ENCODE data around the gene MEF2A.

MEF2A gene

GRCh38 chr15:99546441-99547100, 19.2 kb upstream of the MEF2A start:
- H3K36me3 ChIP-seq (ENCODE audit: control insufficient read depth, insufficient read depth, low read length), result no peaks in the 10 kb centered on the region
- no peaks in the 10 kb centered on the region for H3K9me3 ChIP-seq (ENCODE audit: control insufficient read depth, low read length)
- H3K27ac ChIP-seq (ENCODE audit: low read depth, low read length, severe bottlenecking), result no peak overlapping the region
- H3K4me3 ChIP-seq (ENCODE audit: extremely low read depth, insufficient read depth, low read length, poor library complexity, severe bottlenecking), result no peak overlapping the region
- no peaks in the 10 kb centered on the region for H3K4me1 ChIP-seq (ENCODE audit: control insufficient read depth, insufficient read depth, low read length, poor library complexity, severe bottlenecking)
- WGBS, 2 experiments (ENCODE audit: insufficient coverage in 2 of 2), result 90 to 92% methylated on average over 4 of the region's 4 CpGs

DNA sequence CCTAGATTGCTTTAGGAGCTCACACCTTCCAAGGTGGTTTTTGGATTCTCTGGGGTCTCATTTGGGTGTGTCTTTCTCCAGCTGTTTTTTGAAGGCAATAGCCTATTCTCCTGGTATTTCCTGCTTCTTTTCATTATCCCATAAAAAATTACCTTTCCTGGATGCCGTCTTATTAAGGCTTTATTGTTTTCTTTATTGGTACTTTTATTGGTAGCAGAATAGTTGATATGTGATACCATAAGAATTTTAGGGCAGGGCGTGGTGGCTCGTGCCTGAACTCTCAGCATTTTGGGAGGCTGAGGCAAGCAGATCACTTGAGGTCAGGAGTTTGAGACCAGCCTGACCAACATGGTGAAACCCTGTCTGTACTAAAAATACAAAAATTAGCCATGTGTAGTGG, 18.3 kb upstream of the MEF2A start:
- WGBS, 2 experiments (ENCODE audit: insufficient coverage in 2 of 2), result 100% methylated on average over 2 of the region's 3 CpGs
- Histone ChIP-seq H3K36me3 (ENCODE audit: control insufficient read depth, insufficient read depth, low read length) (no peaks in the 10 kb centered on the region), H3K27ac (ENCODE audit: low read depth, low read length, severe bottlenecking) (no peak overlapping the region), H3K9me3 (ENCODE audit: control insufficient read depth, low read length) (no peaks in the 10 kb centered on the region), H3K4me3 (ENCODE audit: extremely low read depth, insufficient read depth, low read length, poor library complexity, severe bottlenecking) (no peak overlapping the region), H3K4me1 (ENCODE audit: control insufficient read depth, insufficient read depth, low read length, poor library complexity, severe bottlenecking) (no peaks in the 10 kb centered on the region)

- Histone ChIP-seq H3K27ac (ENCODE audit: low read depth, low read length, severe bottlenecking) (no peak overlapping the region), H3K36me3 (ENCODE audit: control insufficient read depth, insufficient read depth, low read length) (no peaks in the 10 kb centered on the region), H3K9me3 (ENCODE audit: control insufficient read depth, low read length) (no peaks in the 10 kb centered on the region), H3K4me3 (ENCODE audit: extremely low read depth, insufficient read depth, low read length, poor library complexity, severe bottlenecking) (no peak overlapping the region), H3K4me1 (ENCODE audit: control insufficient read depth, insufficient read depth, low read length, poor library complexity, severe bottlenecking) (no peaks in the 10 kb centered on the region)
- WGBS, 2 experiments (ENCODE audit: insufficient coverage in 2 of 2), result 87 to 94% methylated on average over 4 to 5 of the region's 5 CpGs
Observed at GRCh38 chr15:99550077-99550476, 15.7 kb upstream of the MEF2A start.

- Histone ChIP-seq H3K9me3 (ENCODE audit: control insufficient read depth, low read length) (no peaks in the 10 kb centered on the region), H3K4me1 (ENCODE audit: control insufficient read depth, insufficient read depth, low read length, poor library complexity, severe bottlenecking) (no peaks in the 10 kb centered on the region), H3K4me3 (ENCODE audit: extremely low read depth, insufficient read depth, low read length, poor library complexity, severe bottlenecking) (no peak overlapping the region), H3K27ac (ENCODE audit: low read depth, low read length, severe bottlenecking) (no peak overlapping the region), H3K36me3 (ENCODE audit: control insufficient read depth, insufficient read depth, low read length) (no peaks in the 10 kb centered on the region)
- WGBS, 2 experiments (ENCODE audit: insufficient coverage in 2 of 2), result 82 to 93% methylated on average over 1 of the region's 2 CpGs
Observed at GRCh38 chr15:99552111-99552510, 13.7 kb upstream of the MEF2A start.

DNA sequence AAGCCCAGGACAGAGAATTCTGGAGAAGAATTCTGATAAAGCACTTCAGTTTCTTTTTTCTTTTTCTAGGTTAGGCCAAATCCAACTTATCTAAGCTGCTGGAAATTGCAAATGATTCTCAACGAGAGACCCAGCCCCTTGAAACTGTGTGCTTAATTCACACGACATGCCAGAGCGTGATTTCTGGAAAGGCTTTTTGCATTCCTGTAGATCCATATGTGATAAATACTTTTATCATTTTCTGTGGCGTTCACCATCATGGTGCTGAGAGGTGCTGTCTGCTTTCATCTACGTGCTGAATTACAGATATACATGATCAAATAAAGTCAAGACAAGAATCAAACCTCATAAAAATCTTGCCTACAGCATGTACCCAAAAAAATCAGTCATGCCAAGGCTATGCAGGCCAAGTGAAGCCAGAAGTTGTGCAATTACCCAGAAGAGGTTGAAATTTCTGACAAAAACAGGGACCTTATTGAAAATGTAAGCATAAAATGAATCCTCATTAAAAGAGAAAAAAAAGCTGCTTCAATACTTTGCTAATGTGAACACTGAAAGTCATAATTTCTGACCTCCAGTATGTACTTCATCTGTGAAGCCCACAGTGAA, 10.8 kb upstream of the MEF2A start:
- H3K4me3 ChIP-seq (ENCODE audit: extremely low read depth, insufficient read depth, low read length, poor library complexity, severe bottlenecking), result no peak overlapping the region
- H3K27ac ChIP-seq (ENCODE audit: low read depth, low read length, severe bottlenecking), result no peak overlapping the region
- H3K36me3 ChIP-seq (ENCODE audit: control insufficient read depth, insufficient read depth, low read length), result no peaks in the 10 kb centered on the region
- no peaks in the 10 kb centered on the region for H3K9me3 ChIP-seq (ENCODE audit: control insufficient read depth, low read length)
- H3K4me1 ChIP-seq (ENCODE audit: control insufficient read depth, insufficient read depth, low read length, poor library complexity, severe bottlenecking), result peaks cover 6% of the 10 kb centered on the region
- WGBS, 2 experiments (ENCODE audit: insufficient coverage in 2 of 2), result 80 to 85% methylated on average over 1 to 3 of the region's 5 CpGs

DNA sequence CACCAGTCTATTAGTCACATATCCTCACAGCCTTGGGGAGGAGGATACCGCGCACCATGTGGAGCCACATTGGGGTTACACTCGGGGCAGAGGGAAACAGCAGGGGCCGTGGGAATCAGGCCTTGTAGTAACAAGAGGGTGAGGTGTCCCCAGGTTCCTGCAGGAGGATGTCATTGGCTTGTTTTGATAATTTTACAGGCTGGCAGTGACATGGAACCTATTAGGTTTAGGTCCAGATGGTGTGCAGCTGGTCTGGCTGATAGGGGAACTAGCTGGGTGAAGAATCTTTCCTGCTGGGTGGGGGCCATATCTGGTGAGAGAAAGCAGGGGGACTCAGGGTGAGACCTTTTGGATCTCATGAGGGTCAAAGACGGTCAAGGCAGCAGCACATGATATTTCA, 9.8 kb upstream of the MEF2A start:
- 83 to 98% methylated on average over 5 of the region's 5 CpGs for WGBS, 2 experiments (ENCODE audit: insufficient coverage in 2 of 2)
- no peaks in the 10 kb centered on the region for H3K9me3 ChIP-seq (ENCODE audit: control insufficient read depth, low read length)
- H3K27ac ChIP-seq (ENCODE audit: low read depth, low read length, severe bottlenecking), result no peak overlapping the region
- no peaks in the 10 kb centered on the region for H3K36me3 ChIP-seq (ENCODE audit: control insufficient read depth, insufficient read depth, low read length)
- no peak overlapping the region for H3K4me3 ChIP-seq (ENCODE audit: extremely low read depth, insufficient read depth, low read length, poor library complexity, severe bottlenecking)
- peaks cover 6% of the 10 kb centered on the region for H3K4me1 ChIP-seq (ENCODE audit: control insufficient read depth, insufficient read depth, low read length, poor library complexity, severe bottlenecking)

- Histone ChIP-seq H3K9me3 (ENCODE audit: control insufficient read depth, low read length) (no peaks in the 10 kb centered on the region), H3K4me3 (ENCODE audit: extremely low read depth, insufficient read depth, low read length, poor library complexity, severe bottlenecking) (no peak overlapping the region), H3K27ac (ENCODE audit: low read depth, low read length, severe bottlenecking) (no peak overlapping the region), H3K4me1 (ENCODE audit: control insufficient read depth, insufficient read depth, low read length, poor library complexity, severe bottlenecking) (peaks cover 6% of the 10 kb centered on the region), H3K36me3 (ENCODE audit: control insufficient read depth, insufficient read depth, low read length) (no peaks in the 10 kb centered on the region)
- WGBS, 2 experiments (ENCODE audit: insufficient coverage in 2 of 2), result 87 to 99% methylated on average over 4 of the region's 4 CpGs
Observed at GRCh38 chr15:99556578-99556977, 9.2 kb upstream of the MEF2A start.

DNA sequence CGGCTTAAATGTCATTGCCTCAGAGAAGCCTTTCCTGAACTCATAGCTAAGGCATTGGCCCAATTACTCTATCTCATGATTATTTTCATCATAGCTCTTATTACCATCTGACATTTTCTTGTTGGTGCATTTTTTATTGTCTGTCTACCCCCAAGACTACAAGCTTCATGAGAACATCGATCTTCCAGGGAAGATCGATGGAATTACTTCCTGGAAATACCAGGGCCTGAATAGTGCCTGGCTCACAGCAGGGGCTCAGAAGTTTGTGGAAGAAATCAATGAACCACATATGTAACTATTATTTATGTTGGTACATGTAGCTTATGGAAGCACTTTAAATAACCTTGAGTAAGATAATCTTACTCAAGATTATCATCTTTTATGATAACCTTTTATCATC, 7.7 kb upstream of the MEF2A start:
- H3K36me3 ChIP-seq (ENCODE audit: control insufficient read depth, insufficient read depth, low read length), result no peaks in the 10 kb centered on the region
- peaks cover 11% of the 10 kb centered on the region for H3K4me1 ChIP-seq (ENCODE audit: control insufficient read depth, insufficient read depth, low read length, poor library complexity, severe bottlenecking)
- 100% methylated on average over 1 to 3 of the region's 3 CpGs for WGBS, 2 experiments (ENCODE audit: insufficient coverage in 2 of 2)
- H3K9me3 ChIP-seq (ENCODE audit: control insufficient read depth, low read length), result no peaks in the 10 kb centered on the region
- no peak overlapping the region for H3K27ac ChIP-seq (ENCODE audit: low read depth, low read length, severe bottlenecking)
- no peak overlapping the region for H3K4me3 ChIP-seq (ENCODE audit: extremely low read depth, insufficient read depth, low read length, poor library complexity, severe bottlenecking)

GRCh38 chr15:99558571-99558970, 7.2 kb upstream of the MEF2A start:
- Histone ChIP-seq H3K9me3 (ENCODE audit: control insufficient read depth, low read length) (no peaks in the 10 kb centered on the region), H3K27ac (ENCODE audit: low read depth, low read length, severe bottlenecking) (no peak overlapping the region), H3K4me3 (ENCODE audit: extremely low read depth, insufficient read depth, low read length, poor library complexity, severe bottlenecking) (no peak overlapping the region), H3K36me3 (ENCODE audit: control insufficient read depth, insufficient read depth, low read length) (no peaks in the 10 kb centered on the region), H3K4me1 (ENCODE audit: control insufficient read depth, insufficient read depth, low read length, poor library complexity, severe bottlenecking) (peaks cover 14% of the 10 kb centered on the region)
- 92 to 100% methylated on average over 1 of the region's 3 CpGs for WGBS, 2 experiments (ENCODE audit: insufficient coverage in 2 of 2)

GRCh38 chr15:99561476-99562230, 4.1 kb upstream of the MEF2A start:
- Histone ChIP-seq H3K27ac (ENCODE audit: low read depth, low read length, severe bottlenecking) (no peak overlapping the region), H3K36me3 (ENCODE audit: control insufficient read depth, insufficient read depth, low read length) (no peaks in the 10 kb centered on the region), H3K4me1 (ENCODE audit: control insufficient read depth, insufficient read depth, low read length, poor library complexity, severe bottlenecking) (peaks cover 18% of the 10 kb centered on the region), H3K9me3 (ENCODE audit: control insufficient read depth, low read length) (no peaks in the 10 kb centered on the region), H3K4me3 (ENCODE audit: extremely low read depth, insufficient read depth, low read length, poor library complexity, severe bottlenecking) (no peak overlapping the region)
- WGBS, 2 experiments (ENCODE audit: insufficient coverage in 2 of 2), result 95 to 96% methylated on average over 6 to 7 of the region's 10 CpGs

GRCh38 chr15:99562238-99562637, 3.5 kb upstream of the MEF2A start:
- Histone ChIP-seq H3K27ac (ENCODE audit: low read depth, low read length, severe bottlenecking) (no peak overlapping the region), H3K4me1 (ENCODE audit: control insufficient read depth, insufficient read depth, low read length, poor library complexity, severe bottlenecking) (peaks cover 18% of the 10 kb centered on the region), H3K9me3 (ENCODE audit: control insufficient read depth, low read length) (no peaks in the 10 kb centered on the region), H3K36me3 (ENCODE audit: control insufficient read depth, insufficient read depth, low read length) (no peaks in the 10 kb centered on the region), H3K4me3 (ENCODE audit: extremely low read depth, insufficient read depth, low read length, poor library complexity, severe bottlenecking) (no peak overlapping the region)
- 100% methylated on average over 1 of the region's 2 CpGs; no CpG with 5 or more reads in 1 of the 2 experiments for WGBS, 2 experiments (ENCODE audit: insufficient coverage in 2 of 2)
